Esophagus muscularis mucosa (tissue), 3 donors: ENCODE results near the gene TRIM71.

Experiments
- EP300 ChIP-seq: sonication (generic); formaldehyde crosslinking; IDR thresholded peaks from one replicate; pipeline ENCODE4 v1.6.1; 2017; ENCODE audit warnings: antibody characterized with exemption
- TF ChIP-seq, protein P1 (sequence below), 3 experiments: fragments of 200-600 bp in 2 of 3; fragments of 450-650 bp in 1 of 3; sonication (generic) in 2 of 3; IDR thresholded peaks; one replicate each; pipeline ENCODE4 v1.5.1; 2017 to 2019; ENCODE audit warnings: antibody characterized with exemption in 3 of 3, mild to moderate bottlenecking in 2 of 3, moderate library complexity in 1 of 3

DNA sequence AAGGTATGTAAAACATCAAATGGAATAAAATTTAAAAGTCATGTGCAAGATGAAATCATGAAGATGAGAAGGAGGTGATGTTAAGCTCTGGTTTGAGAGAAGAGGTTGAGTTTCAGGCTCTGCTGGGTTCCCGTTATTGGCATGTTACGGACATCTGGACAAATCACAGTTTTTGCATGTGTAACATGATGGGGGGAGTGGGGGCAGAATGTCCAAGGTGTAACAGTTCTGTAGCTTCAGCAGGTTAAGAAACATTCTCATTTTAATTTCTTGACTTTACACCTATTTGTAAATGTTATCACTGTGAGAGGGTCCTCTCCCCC, 17.2 kb downstream of the TRIM71 start:
- TF ChIP-seq, protein P1, sequence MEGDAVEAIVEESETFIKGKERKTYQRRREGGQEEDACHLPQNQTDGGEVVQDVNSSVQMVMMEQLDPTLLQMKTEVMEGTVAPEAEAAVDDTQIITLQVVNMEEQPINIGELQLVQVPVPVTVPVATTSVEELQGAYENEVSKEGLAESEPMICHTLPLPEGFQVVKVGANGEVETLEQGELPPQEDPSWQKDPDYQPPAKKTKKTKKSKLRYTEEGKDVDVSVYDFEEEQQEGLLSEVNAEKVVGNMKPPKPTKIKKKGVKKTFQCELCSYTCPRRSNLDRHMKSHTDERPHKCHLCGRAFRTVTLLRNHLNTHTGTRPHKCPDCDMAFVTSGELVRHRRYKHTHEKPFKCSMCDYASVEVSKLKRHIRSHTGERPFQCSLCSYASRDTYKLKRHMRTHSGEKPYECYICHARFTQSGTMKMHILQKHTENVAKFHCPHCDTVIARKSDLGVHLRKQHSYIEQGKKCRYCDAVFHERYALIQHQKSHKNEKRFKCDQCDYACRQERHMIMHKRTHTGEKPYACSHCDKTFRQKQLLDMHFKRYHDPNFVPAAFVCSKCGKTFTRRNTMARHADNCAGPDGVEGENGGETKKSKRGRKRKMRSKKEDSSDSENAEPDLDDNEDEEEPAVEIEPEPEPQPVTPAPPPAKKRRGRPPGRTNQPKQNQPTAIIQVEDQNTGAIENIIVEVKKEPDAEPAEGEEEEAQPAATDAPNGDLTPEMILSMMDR (IDR thresholded peaks at IDR 0.05) = no peak
- no peak for TF ChIP-seq EP300
